T-helper 17 cell (primary cell): ENCODE measurements around the gene FIS1. TPM values are rescaled to one million over a fixed set of nuclear protein-coding genes. Genes with fewer than 3 reads are reported as not detected.

Experiments
- ATAC-seq: fragments of 150-1000 bp; cut with Tn5 transposase; 2 replicates; pipeline ENCODE4 v1.10.0; 2021; ENCODE audit warnings: mild to moderate bottlenecking, moderate library complexity
- DNase-seq, 3 donors: peaks; one replicate each; pipeline versions ENCODE4 v3.0.0 to v3.0.0-alpha.2; 2020 to 2021
- H3K9me3 ChIP-seq: one replicate; pipeline ENCODE4 v1.7.0; 2013; ENCODE audit warnings: low read length, mild to moderate bottlenecking; ENCODE audit not compliant: control insufficient read depth, poor library complexity, severe bottlenecking
- H3K27ac Mint-ChIP-seq: one replicate; pipeline ENCODE4 v1.8.0; 2022; ENCODE audit warnings: mild to moderate bottlenecking, moderate library complexity, mixed read lengths
- H3K27me3 Mint-ChIP-seq: one replicate; pipeline ENCODE4 v1.8.0; 2022; ENCODE audit warnings: mixed read lengths
- H3K36me3 Mint-ChIP-seq: one replicate; pipeline ENCODE4 v1.8.0; 2022; ENCODE audit warnings: low read depth, mixed read lengths
- H3K4me1 Mint-ChIP-seq: one replicate; pipeline ENCODE4 v1.8.0; 2022; ENCODE audit warnings: mild to moderate bottlenecking, mixed read lengths
- H3K4me3 Mint-ChIP-seq: one replicate; pipeline ENCODE4 v1.8.0; 2022; ENCODE audit warnings: mild to moderate bottlenecking, moderate library complexity, mixed read lengths
- total RNA-seq, 4 donors: library from RNA in 2 of 4; stranded (reverse) in 2 of 4; gene quantifications; one replicate each; pipeline ENCODE4 v1.2.3 and lab custom pipeline; 2022 to 2026

Gene FIS1
- total RNA-seq, 2 donors from 2014 or later, result 80.5 to 90.7 TPM

GRCh38 chr7:101248276-101248675 is 3.4 kb upstream of the FIS1 start:
- Mint-ChIP-seq H3K4me1 (peaks cover 37% of the 10 kb centered on the region), H3K27me3 (no peaks in the 10 kb centered on the region), H3K4me3 (no peak overlapping the region), H3K27ac (no peak overlapping the region), H3K36me3 (peaks cover 8% of the 10 kb centered on the region)
- DNase-seq (no peak), ATAC-seq (no peak)
- no peaks in the 10 kb centered on the region for H3K9me3 ChIP-seq

- Mint-ChIP-seq H3K4me1 (peaks cover 22% of the 10 kb centered on the region), H3K36me3 (peaks cover 2% of the 10 kb centered on the region), H3K4me3 (peak overlapping the region; percentile 94), H3K27me3 (no peaks in the 10 kb centered on the region), H3K27ac (peak overlapping the region; percentile 92)
- no peaks in the 10 kb centered on the region for H3K9me3 ChIP-seq
- DNase-seq, result no peak
- ATAC-seq, result no peak
Measured at GRCh38 chr7:101245147-101245668, 327 bp upstream of the FIS1 start.

DNA sequence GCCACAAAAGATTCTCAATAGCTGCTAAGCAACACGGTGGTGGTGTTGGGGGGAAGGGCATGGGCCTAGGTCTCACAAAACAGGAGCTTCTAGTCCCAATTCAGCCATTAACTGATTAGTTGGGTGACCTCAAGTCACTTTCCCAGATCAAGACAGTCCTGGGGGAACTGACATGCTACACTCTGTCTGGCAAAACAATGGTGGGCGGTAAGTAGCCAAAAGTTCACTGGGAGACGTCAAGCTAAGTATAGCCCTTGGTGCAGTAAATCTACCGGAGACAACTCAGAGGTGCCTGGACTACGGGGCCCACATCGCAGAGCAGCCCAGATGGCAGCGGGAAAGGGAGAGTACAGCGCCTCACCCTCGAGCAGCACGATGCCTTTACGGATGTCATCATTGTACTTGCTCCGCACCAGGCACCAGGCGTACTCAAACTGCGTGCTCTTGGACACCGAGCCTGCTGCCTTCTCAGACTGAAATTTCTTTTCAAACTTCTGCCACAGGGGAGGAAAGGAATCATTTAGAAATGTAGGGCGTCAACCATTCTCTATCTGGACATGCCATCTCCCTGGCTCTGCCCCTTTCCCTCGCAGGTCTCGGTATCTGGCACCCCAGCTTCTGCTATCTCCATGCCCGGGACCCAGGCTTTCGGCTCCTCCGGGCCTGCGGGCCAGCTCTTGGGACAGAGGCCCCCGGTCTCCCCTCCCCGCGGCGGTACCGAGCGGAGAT is 1.1 kb downstream of the FIS1 start:
- DNase-seq (no peak), ATAC-seq (no peak)
- H3K27me3 Mint-ChIP-seq, result no peaks in the 10 kb centered on the region
- peak overlapping the region; percentile 94 for H3K4me3 Mint-ChIP-seq
- peak overlapping the region; percentile 92 for H3K27ac Mint-ChIP-seq
- no peaks in the 10 kb centered on the region for H3K9me3 ChIP-seq
- H3K36me3 Mint-ChIP-seq, result peaks cover 2% of the 10 kb centered on the region
- H3K4me1 Mint-ChIP-seq, result peaks cover 20% of the 10 kb centered on the region

- no peak overlapping the region for H3K27ac Mint-ChIP-seq
- H3K4me3 Mint-ChIP-seq, result no peak overlapping the region
Measured at GRCh38 chr7:101241443-101242349, 3.2 kb downstream of the FIS1 start.

GRCh38 chr7:101241015-101241363 is 3.9 kb downstream of the FIS1 start:
- no peak overlapping the region for H3K27ac Mint-ChIP-seq
- H3K27me3 Mint-ChIP-seq, result no peaks in the 10 kb centered on the region

More at GRCh38 chr7:101241443-101242349, 3.2 kb downstream of the FIS1 start:
- ATAC-seq (no peak), DNase-seq (no peak)
- H3K4me1 Mint-ChIP-seq, result peaks cover 17% of the 10 kb centered on the region
- H3K27me3 Mint-ChIP-seq, result no peaks in the 10 kb centered on the region
- peaks cover 2% of the 10 kb centered on the region for H3K36me3 Mint-ChIP-seq
- H3K9me3 ChIP-seq, result no peaks in the 10 kb centered on the region

GRCh38 chr7:101240226-101241014 is 4.5 kb downstream of the FIS1 start:
- Mint-ChIP-seq H3K4me1 (peaks cover 19% of the 10 kb centered on the region), H3K36me3 (peaks cover 2% of the 10 kb centered on the region), H3K27ac (no peak overlapping the region), H3K27me3 (no peaks in the 10 kb centered on the region), H3K4me3 (no peak overlapping the region)
- no peaks in the 10 kb centered on the region for H3K9me3 ChIP-seq
- no peak for DNase-seq
- ATAC-seq, result no peak

More at GRCh38 chr7:101241015-101241363, 3.9 kb downstream of the FIS1 start:
- ATAC-seq, result no peak
- Mint-ChIP-seq H3K4me3 (no peak overlapping the region), H3K4me1 (peaks cover 19% of the 10 kb centered on the region), H3K36me3 (peaks cover 2% of the 10 kb centered on the region)
- no peaks in the 10 kb centered on the region for H3K9me3 ChIP-seq
- no peak for DNase-seq

GRCh38 chr7:101239951-101240220 is 5.0 kb downstream of the FIS1 start:
- no peaks in the 10 kb centered on the region for H3K9me3 ChIP-seq
- no peak overlapping the region for H3K4me3 Mint-ChIP-seq
- DNase-seq (no peak), ATAC-seq (no peak)
- no peak overlapping the region for H3K27ac Mint-ChIP-seq
- H3K36me3 Mint-ChIP-seq, result peaks cover 2% of the 10 kb centered on the region
- H3K4me1 Mint-ChIP-seq, result peaks cover 15% of the 10 kb centered on the region
- no peaks in the 10 kb centered on the region for H3K27me3 Mint-ChIP-seq

GRCh38 chr7:101239191-101239950 is 5.5 kb downstream of the FIS1 start:
- no peaks in the 10 kb centered on the region for H3K27me3 Mint-ChIP-seq

GRCh38 chr7:101238226-101239182 is 6.4 kb downstream of the FIS1 start:
- ATAC-seq (no peak), DNase-seq (no peak)
- no peaks in the 10 kb centered on the region for H3K27me3 Mint-ChIP-seq
- H3K9me3 ChIP-seq, result no peaks in the 10 kb centered on the region
- H3K36me3 Mint-ChIP-seq, result no peaks in the 10 kb centered on the region
- H3K4me1 Mint-ChIP-seq, result peaks cover 5% of the 10 kb centered on the region
- no peak overlapping the region for H3K4me3 Mint-ChIP-seq
- H3K27ac Mint-ChIP-seq, result no peak overlapping the region

More at GRCh38 chr7:101239191-101239950, 5.5 kb downstream of the FIS1 start:
- ATAC-seq (no peak), DNase-seq (no peak)
- Mint-ChIP-seq H3K4me1 (peaks cover 11% of the 10 kb centered on the region), H3K27ac (no peak overlapping the region), H3K4me3 (no peak overlapping the region), H3K36me3 (no peaks in the 10 kb centered on the region)
- H3K9me3 ChIP-seq, result no peaks in the 10 kb centered on the region

GRCh38 chr7:101237206-101238067 is 7.4 kb downstream of the FIS1 start, which contains the start of gene CLDN15:
TSS of gene CLDN15 (minus strand) at chr7:101237802. CDS start at chr7:101237581, 221 bp downstream.
- no peaks in the 10 kb centered on the region for H3K9me3 ChIP-seq
- DNase-seq, result no peak
- no peak within 1 kb of the TSS for H3K27ac Mint-ChIP-seq
- no peak within 1 kb of the TSS for H3K4me3 Mint-ChIP-seq
- H3K27me3 Mint-ChIP-seq, result no peaks in the 10 kb centered on the region
- no peak for ATAC-seq
- H3K4me1 Mint-ChIP-seq, result peaks cover 5% of the 10 kb centered on the region
- H3K36me3 Mint-ChIP-seq, result no peaks in the 10 kb centered on the region

DNA sequence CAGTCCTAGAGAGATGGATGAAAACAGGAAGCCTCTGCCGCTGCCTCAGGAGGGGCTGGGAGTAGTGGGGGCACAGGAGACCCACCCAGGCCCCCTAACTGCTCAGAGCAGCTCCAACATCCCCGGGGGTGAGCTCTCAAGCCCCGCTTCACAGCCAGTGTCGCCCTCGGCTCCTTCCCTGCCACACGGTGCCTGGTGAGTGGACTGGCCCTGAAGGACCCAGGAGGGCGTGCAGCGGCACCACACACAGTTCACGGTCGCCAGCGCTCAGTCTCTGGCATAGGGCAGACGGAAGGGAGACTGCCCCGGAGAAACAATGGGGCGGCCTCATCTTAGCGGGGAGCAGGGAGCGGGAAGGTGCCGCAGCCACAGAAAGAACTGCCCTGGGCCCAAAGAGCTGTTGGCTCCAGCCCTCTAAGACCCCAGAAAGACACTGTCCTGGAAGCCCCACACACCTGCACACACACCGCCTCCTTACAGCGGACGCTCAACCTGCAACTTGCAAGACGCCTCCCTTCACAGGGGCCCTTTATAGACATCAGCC is 8.5 kb downstream of the FIS1 start:
- H3K9me3 ChIP-seq, result no peaks in the 10 kb centered on the region
- Mint-ChIP-seq H3K4me3 (no peak overlapping the region), H3K27me3 (no peaks in the 10 kb centered on the region), H3K27ac (no peak overlapping the region), H3K36me3 (no peaks in the 10 kb centered on the region), H3K4me1 (peaks cover 5% of the 10 kb centered on the region)
- ATAC-seq (no peak), DNase-seq (no peak)
